ENCODE data around the gene CDK10. TPM values are rescaled to one million over a fixed set of nuclear protein-coding genes. Genes with fewer than 3 reads are reported as not detected.

CDK10 gene
- total RNA-seq, 1 donor from 2014 or later, result 41.0 TPM

GRCh38 chr16:89732142-89732917 lies 45.8 kb downstream of the CDK10 start:
- no peak for DNase-seq (ENCODE audit: low spot score)

GRCh38 chr16:89732918-89733242 lies 46.4 kb downstream of the CDK10 start:
- no peak for DNase-seq (ENCODE audit: low spot score)

DNA sequence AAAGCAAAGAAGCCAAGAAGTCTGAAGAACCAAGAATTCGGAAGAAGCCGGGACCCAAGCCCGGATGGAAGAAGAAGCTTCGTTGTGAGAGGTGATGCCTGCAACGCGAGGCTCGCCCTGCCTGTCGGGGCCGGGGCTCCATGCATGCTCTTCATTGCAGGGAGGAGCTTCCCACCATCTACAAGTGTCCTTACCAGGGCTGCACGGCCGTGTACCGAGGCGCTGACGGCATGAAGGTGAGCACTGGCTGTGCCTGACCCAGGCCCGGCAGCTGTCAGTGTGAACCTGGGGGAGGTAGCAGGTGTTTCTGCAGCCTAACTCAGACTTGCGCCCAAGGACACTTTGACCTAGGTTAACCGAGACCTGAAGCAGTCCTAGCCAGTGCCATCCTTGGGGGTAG lies 46.8 kb downstream of the CDK10 start:
- DNase-seq (ENCODE audit: low spot score), result no peak

- DNase-seq (ENCODE audit: low spot score), result no peak
Observed at GRCh38 chr16:89733792-89734191, 47.3 kb downstream of the CDK10 start.

GRCh38 chr16:89736554-89736953 lies 50.1 kb downstream of the CDK10 start:
- no peak for DNase-seq (ENCODE audit: low spot score)

DNA sequence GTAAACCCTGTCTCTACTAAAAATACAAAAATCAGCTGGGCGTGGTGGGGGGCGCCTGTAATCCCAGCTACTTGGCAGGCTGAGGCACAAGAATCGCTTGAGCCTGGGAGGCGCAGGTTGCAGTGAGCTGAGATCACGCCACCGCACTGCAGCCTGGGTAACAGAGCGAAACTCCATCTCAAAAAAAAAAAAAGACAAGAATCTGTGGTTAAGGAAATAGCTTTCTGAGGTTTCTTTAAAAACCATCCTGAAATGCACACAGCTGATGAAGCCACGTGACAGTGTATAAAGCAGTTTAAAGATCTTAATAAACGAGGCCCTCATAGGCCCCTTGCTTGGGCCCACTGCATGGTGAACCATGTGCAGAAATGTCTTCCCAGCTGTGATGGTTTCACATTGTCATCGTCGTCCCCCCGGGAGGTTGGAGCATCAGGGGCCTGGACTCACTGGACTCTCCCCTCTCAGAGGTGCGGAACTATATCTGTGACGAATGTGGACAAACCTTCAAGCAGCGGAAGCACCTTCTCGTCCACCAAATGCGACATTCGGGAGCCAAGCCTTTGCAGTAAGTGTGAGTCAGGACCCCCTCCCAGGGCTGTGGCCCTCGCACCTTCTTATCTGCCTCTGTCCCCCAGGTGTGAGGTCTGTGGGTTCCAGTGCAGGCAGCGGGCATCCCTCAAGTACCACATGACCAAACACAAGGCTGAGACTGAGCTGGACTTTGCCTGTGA lies 51.0 kb downstream of the CDK10 start:
- no peak for DNase-seq (ENCODE audit: low spot score)

DNA sequence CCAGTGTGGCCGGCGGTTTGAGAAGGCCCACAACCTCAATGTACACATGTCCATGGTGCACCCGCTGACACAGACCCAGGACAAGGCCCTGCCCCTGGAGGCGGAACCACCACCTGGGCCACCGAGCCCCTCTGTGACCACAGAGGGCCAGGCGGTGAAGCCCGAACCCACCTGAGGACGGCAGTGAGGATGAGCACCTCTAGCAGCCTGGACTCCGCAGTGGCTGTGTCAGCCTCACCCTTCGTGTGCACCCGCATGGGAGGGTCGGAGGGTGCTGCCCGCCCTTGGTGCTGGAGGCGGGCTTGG lies 51.5 kb downstream of the CDK10 start:
- DNase-seq (ENCODE audit: low spot score), result no peak

- no peak for DNase-seq (ENCODE audit: low spot score)
Observed at GRCh38 chr16:89738538-89739317, 52.2 kb downstream of the CDK10 start.

DNA sequence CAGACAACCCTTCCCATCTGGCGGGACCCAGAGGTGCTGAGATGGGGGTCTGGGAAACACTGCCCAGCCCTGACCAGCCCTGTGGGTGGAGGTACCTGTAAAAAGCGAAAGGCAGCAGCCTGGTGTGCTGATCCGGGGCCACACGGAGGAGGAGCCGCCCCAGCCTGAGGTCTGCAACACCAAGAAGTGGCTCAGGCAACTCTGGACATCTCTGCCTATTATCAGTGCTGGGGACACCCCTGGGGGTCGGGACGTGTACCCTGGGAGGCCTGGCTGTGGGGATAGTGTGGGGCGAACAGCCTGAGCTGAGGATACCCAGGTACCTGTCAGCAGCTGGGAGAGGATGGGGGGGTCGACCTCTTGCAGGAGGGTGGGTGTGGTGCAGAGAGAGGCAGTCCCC lies 52.9 kb downstream of the CDK10 start:
- DNase-seq (ENCODE audit: low spot score), result no peak

GRCh38 chr16:89741342-89742014 lies 55.0 kb downstream of the CDK10 start:
- no peak for DNase-seq (ENCODE audit: low spot score)

DNA sequence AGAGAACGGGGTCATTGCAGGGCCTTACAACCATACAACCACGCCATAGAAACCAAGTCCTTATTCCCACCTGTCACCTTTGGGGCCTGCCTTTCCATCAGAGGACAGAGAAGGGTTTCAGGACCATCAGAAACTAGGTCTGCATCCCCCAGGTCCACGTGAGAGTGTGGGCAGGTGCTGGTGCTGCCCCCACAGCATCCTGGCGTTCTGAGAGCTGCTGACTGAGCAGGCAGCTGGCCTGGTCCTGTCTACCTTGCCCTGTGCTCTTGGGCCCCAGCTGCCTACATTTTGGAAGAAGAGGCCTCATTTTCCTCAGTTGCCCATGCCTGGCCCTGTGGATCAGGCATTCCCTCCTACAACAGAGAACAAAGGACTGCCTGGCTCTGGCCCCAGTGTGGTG lies 56.5 kb downstream of the CDK10 start:
- DNase-seq (ENCODE audit: low spot score), result no peak

GRCh38 chr16:89744813-89745212 lies 58.3 kb downstream of the CDK10 start:
- no peak for DNase-seq (ENCODE audit: low spot score)

Other genes with a start within 250 kb of the CDK10 start
- 120 TPM for gene ANKRD11, start 196.1 kb upstream of the CDK10 start, total RNA-seq
- gene SPG7, start 178.3 kb upstream of the CDK10 start, total RNA-seq, result 90.0 TPM
- gene RPL13, start 126.0 kb upstream of the CDK10 start, total RNA-seq, result 1,718 TPM
- 1.3 TPM for gene CPNE7, start 110.9 kb upstream of the CDK10 start, total RNA-seq
- gene DPEP1, start 73.0 kb upstream of the CDK10 start, total RNA-seq, result 0.51 TPM
- gene CHMP1A, start 29.0 kb upstream of the CDK10 start, total RNA-seq, result 64.3 TPM
- 4.6 TPM for gene SPATA33, start 28.9 kb upstream of the CDK10 start, total RNA-seq
- gene SPATA2L, start 15.0 kb downstream of the CDK10 start, total RNA-seq, result 9.1 TPM
- 17.9 TPM for gene VPS9D1, start 34.2 kb downstream of the CDK10 start, total RNA-seq
- 26.0 TPM for gene ZNF276, start 34.8 kb downstream of the CDK10 start, total RNA-seq
- 1.5 TPM for gene FANCA, start 130.0 kb downstream of the CDK10 start, total RNA-seq
- 1.7 TPM for gene SPIRE2, start 141.8 kb downstream of the CDK10 start, total RNA-seq
- 156 TPM for gene TCF25, start 186.9 kb downstream of the CDK10 start, total RNA-seq
- 2.4 TPM for gene MC1R, start 232.2 kb downstream of the CDK10 start, total RNA-seq
- gene TUBB3, start 236.7 kb downstream of the CDK10 start, total RNA-seq, result 4.2 TPM